MG63 (cell line): ENCODE data around the gene VANGL1. TPM values are rescaled to one million over a fixed set of nuclear protein-coding genes. Genes with fewer than 3 reads are reported as not detected.
A peak's percentile ranks its signal among the peaks of the same experiment; 100 is the strongest.

Experiments used
- DNase-seq: peaks from one replicate; pipeline ENCODE4 v3.0.0-alpha.2; 2020
- H3K27me3 ChIP-seq: fragments of 250-450 bp; sonication (Bioruptor Pico); 2 replicates; pipeline ENCODE4 v1.5.1; 2020; ENCODE audit warnings: mild to moderate bottlenecking, moderate library complexity
- H3K36me3 ChIP-seq: fragments of 250-450 bp; sonication (Bioruptor Pico); 2 replicates; pipeline ENCODE4 v1.5.1; 2020; ENCODE audit warnings: mild to moderate bottlenecking, moderate library complexity
- H3K4me3 ChIP-seq: fragments of 250-450 bp; sonication (Bioruptor Pico); 2 replicates; pipeline ENCODE4 v1.5.1; 2020; ENCODE audit warnings: mild to moderate bottlenecking, moderate library complexity
- H3K9me3 ChIP-seq: fragments of 250-450 bp; sonication (Bioruptor Pico); 2 replicates; pipeline ENCODE4 v1.5.1; 2020; ENCODE audit warnings: mild to moderate bottlenecking, moderate library complexity
- total RNA-seq: library from RNA; depleted of rRNA; stranded (reverse); fragments of >200 nt; shearing (Covaris generic); gene quantifications from 2 replicates; pipeline ENCODE4 v1.2.3, GENCODE V29; 2014; ENCODE audit warnings: low replicate concordance

Gene VANGL1
- total RNA-seq, 1 experiment from 2014 or later, result 4.9 TPM

DNA sequence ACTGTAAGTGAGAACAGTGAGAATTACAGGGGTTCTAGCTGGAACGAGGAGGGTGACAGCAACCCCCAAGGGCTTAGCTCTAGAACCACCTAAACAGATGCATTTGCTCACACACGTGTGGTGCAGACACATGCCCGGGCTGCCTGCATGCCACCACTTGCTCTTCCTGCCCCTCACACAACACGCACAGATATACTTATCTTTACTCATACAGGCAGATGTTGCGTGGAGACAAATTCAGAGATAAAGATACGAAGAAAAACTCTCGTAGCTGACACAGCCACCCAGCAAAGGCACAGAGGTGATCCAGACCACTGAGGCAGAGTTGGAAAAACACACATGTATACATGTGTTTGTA is 13.5 kb downstream of the VANGL1 start:
- Histone ChIP-seq H3K4me3 (no peak overlapping the region), H3K9me3 (no peaks in the 10 kb centered on the region; the same call in 1 of the 2 replicates), H3K36me3 (peaks cover 63% of the 10 kb centered on the region), H3K27me3 (no peaks in the 10 kb centered on the region)
- no peak for DNase-seq

DNA sequence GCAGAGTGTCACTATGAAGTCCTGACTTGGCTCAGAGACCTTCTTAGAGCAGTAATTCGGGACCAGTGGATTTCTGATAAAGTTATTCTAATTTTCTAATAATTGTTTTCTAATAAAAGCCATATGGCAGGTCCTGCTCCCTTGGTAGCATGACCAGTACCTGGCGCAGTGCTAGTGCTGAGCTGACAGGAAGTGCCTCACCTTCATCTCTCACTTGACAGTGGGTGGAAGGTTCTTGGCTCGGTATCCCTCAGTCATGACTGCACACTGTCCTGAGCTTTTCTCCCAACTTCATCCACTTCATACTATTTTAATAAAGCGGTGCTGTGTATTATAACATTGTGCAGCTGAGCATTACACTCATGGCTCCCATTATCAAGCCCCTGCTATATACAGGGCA is 14.1 kb downstream of the VANGL1 start:
- no peak for DNase-seq
- H3K36me3 ChIP-seq, result peaks cover 66% of the 10 kb centered on the region
- no peaks in the 10 kb centered on the region; the same call in 1 of the 2 replicates for H3K9me3 ChIP-seq
- H3K27me3 ChIP-seq, result no peaks in the 10 kb centered on the region
- no peak overlapping the region for H3K4me3 ChIP-seq

DNA sequence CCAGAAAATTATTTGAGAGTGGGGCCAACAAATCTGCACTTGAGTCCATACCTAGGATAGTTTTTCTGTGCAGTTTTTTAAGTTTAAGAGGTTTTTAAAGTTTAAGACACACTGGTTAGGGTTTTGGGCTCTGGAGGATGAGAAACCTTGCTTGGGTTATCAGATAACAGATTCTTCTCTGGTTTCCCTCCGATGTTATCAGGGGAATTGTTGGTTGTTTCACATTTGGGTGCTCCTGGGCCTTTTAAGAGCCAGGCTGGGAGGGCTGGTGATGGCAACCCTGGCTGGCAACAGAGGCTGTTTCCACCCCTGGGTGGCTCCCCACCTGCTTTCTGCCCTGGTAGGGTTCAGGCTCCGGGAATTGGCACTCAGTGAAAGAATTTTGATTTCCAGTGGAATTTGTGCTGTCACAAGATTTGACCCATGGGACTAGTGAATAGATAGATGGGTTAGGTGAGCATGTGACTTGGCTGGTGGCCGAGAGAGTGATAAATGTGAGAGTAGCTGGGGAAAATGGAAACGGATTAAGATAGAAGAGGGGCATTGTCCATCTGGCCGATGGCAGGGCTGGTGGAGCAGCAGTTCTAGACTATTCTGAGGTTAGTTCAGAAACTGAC is 14.8 kb downstream of the VANGL1 start:
- Histone ChIP-seq H3K36me3 (peaks cover 64% of the 10 kb centered on the region), H3K27me3 (no peaks in the 10 kb centered on the region), H3K9me3 (no peaks in the 10 kb centered on the region; the same call in 1 of the 2 replicates), H3K4me3 (no peak overlapping the region)
- DNase-seq, result no peak

DNA sequence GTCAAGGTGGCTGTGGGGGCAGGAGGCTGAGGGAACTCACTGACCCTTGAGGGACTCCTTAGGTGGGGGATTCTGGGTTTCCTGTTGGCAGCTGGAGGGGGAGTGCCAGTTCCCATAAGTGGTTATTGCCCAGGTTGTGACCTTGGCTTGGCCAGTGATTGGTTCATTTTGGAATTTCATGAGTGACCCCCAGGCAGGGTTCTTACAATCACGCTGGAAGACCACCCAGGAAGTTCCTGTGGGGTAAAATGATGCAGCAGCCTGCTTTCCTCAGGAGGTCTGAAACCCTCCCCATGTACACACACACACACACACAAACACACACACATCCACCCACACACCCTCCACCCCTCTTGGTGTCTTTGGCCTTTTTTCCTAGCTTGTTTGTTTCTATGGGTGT is 16.9 kb downstream of the VANGL1 start:
- peaks cover 57% of the 10 kb centered on the region for H3K36me3 ChIP-seq
- H3K9me3 ChIP-seq, result no peaks in the 10 kb centered on the region; the same call in 1 of the 2 replicates
- no peak overlapping the region for H3K4me3 ChIP-seq
- DNase-seq, result no peak
- H3K27me3 ChIP-seq, result no peaks in the 10 kb centered on the region

DNA sequence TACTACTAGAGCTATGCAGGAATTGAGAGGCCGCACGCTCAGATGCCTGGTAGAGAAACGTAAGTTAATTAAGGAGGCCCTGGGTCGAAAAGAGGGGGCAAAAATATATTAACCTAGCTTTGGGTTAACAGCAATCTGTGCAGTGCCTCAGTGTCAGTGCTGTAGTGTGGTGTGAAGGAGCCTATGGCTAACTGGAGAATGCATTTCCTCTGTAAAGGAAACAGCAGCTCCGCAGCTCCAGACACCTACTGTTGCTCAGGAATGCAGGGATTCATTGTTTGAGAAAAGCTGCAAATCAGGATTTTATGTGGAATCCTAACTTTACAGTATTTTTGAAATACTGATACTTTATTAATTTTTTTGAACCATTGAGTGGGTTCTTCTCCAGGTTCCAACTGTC is 18.4 kb downstream of the VANGL1 start:
- Histone ChIP-seq H3K4me3 (no peak overlapping the region), H3K9me3 (no peaks in the 10 kb centered on the region; the same call in 1 of the 2 replicates), H3K27me3 (no peaks in the 10 kb centered on the region), H3K36me3 (peaks cover 60% of the 10 kb centered on the region)
- DNase-seq, result no peak

DNA sequence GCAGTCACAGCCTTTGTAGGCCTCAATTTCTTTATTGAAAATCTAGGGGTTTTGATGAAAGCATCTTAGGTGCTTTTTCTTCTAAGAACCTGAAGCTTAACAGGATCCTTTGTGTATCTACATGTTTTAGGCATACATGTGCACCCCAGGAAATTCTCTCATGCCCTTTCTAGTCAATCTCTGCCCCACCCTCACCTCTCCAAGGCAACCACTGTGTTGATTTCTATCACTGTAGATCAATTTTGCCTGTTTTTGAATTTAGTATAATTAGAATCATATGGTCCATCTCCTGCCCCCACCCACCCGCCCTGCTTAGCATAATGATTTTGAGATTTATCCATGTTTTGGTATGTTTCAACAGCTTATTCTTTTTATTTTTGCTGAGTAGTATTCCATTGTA is 19.4 kb downstream of the VANGL1 start:
- Histone ChIP-seq H3K36me3 (peaks cover 62% of the 10 kb centered on the region), H3K9me3 (no peaks in the 10 kb centered on the region; the same call in 1 of the 2 replicates), H3K27me3 (no peaks in the 10 kb centered on the region), H3K4me3 (no peak overlapping the region)
- no peak for DNase-seq

DNA sequence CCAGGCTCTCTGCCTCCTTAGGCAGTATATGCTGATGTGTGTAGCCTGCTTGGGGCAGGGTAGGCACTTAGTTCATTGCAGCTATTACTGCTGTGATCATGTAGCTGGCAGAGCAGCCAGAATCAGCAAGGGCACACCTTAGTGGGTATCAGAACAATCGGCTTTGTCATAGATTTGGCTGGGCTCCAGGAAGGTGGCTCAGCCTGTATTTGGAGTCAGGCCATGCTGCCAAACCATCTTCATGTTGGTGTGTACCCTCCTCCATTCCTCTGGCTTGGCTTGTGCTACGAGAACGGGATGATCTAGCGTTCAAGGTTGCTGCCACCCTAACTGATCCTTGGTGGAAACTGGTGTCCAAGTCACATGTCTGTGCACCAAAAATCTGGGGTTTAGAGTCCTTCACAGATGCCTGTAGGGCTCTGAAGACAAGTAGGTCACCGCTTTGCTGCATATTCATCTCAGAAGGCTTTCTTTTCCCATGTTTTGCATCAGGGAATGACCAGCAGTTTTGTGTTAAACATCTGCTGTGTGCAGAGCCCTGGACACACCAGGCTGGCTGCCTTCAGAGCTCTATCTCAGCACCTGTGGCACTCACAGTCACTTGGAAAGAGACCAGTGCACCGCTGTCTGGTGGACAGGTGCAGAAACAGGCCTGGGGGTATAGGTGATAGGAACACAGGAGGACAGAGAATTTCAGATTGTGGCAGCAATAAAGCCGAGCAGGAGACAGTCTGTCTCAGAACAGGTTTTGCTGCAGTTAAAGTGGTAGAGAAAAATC is 23.7 kb downstream of the VANGL1 start:
- H3K27me3 ChIP-seq, result no peaks in the 10 kb centered on the region
- H3K4me3 ChIP-seq, result no peak overlapping the region
- peaks cover 13% of the 10 kb centered on the region for H3K9me3 ChIP-seq
- peaks cover 81% of the 10 kb centered on the region for H3K36me3 ChIP-seq
- no peak for DNase-seq

DNA sequence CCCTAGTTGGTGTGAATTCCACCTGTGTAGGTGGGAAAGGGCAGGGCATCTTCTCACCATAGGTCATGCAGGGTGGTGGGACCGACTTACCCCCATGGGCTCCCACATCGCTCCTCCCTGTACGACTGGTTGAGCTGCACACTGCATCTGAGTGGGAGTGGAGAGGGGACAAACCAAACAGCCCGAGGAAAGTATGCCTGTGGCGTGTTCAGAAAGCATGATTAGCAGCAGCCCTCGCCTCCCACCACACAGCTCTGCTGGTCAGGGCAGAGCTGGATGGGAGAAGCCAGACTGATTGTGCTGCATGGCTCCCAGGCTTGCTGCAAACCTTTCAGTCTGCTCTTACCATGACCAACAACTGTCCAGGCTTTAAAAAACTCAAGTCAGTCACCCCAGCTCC is 24.4 kb downstream of the VANGL1 start:
- H3K27me3 ChIP-seq, result no peaks in the 10 kb centered on the region
- peaks cover 80% of the 10 kb centered on the region for H3K36me3 ChIP-seq
- DNase-seq, result no peak
- no peak overlapping the region for H3K4me3 ChIP-seq
- H3K9me3 ChIP-seq, result peaks cover 13% of the 10 kb centered on the region

DNA sequence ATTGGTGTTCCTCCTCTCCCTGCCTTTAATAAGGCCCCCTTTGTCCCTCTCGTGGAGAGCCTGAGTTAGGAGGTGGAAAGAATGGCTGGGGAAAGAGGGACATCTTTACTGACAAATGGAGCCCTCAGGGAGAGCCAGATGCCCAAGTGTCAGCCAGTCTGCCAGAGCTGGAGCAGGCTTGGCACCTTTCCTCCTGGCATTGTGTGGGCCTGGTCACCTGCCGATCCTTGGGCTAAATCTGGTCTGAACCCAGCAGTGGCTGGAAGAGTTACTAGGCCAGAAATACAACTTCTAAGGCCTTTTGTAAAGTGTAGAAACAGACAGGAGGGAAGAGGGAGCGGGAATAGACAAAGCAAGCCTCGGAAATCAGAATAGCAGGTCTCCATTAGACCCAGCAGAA is 24.9 kb downstream of the VANGL1 start:
- Histone ChIP-seq H3K9me3 (peaks cover 13% of the 10 kb centered on the region), H3K27me3 (no peaks in the 10 kb centered on the region), H3K4me3 (no peak overlapping the region), H3K36me3 (peaks cover 85% of the 10 kb centered on the region)
- DNase-seq, result no peak

DNA sequence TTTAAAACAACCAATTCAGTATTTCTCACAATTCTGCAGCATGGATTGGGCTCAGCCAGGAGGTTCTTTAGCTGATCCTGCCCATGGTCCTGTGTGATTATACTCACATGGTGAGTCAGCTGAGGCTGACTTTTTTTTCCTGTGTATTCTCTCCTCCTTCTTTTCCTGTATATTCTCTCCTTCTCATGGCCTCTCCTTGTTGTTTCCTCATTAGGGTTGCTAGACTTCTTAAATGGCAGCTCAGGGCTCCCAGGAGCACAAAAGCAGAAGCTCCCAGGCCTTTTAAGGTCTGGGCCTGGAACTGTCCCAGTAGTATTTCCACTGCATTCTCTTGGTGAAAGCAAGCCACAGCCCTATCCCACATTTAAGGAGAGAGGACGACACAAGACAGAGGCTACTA is 26.8 kb downstream of the VANGL1 start:
- Histone ChIP-seq H3K4me3 (no peak overlapping the region), H3K9me3 (peaks cover 13% of the 10 kb centered on the region), H3K27me3 (no peaks in the 10 kb centered on the region), H3K36me3 (peaks cover 76% of the 10 kb centered on the region)
- DNase-seq, result no peak

DNA sequence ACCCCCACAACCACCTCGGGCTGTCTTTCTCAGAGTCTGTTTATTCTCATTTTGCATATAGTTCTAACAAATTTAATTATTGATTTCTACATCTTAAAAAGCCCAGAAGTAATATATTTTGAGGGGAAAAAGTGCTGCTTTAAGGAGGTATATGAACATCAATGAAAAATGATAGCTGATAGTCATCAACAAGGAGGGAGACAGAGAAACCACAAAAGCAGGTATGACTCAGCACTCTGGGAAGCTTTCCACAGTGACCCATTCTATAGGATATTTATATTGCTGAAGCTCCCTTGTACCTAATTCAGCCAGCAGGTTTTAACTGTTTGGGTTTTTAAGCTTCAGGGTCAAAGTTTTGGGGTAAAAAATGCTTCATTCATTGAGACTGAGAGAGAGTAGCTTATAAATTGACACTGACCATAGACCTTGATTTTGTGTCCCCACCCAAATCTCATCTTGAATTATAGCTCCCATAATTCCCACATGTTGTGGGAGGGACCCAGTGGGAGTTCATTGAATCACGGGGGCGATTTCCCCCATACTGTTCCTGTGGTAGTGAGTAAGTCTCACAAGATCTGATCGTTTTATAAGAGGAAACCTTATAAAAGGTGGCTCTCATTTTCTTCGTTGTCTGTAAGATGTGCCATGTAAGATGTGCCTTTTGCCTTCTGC is 27.4 kb downstream of the VANGL1 start:
- peak; percentile 80 for DNase-seq
- Histone ChIP-seq H3K27me3 (no peaks in the 10 kb centered on the region), H3K9me3 (peaks cover 13% of the 10 kb centered on the region), H3K4me3 (no peak overlapping the region), H3K36me3 (peaks cover 70% of the 10 kb centered on the region)

DNA sequence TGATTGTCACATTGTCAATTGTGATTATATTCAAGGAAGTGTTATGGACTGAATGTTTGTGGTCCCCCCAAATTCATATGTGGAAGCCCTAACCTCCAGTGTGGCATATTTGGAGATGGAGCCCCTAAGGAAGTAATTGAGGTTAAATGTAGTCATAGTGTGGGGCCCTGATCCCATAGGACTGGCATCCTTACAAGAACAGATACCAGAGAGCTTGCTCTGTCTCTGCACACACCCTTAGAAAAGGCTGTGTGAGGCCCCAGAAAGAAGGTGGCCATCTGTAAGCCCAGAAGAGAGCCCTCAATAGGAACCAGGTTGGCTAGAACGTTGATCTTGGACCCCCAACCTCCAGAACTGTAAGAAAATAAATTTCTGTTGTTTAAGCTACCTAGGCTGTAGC is 28.1 kb downstream of the VANGL1 start:
- peaks cover 63% of the 10 kb centered on the region for H3K36me3 ChIP-seq
- H3K9me3 ChIP-seq, result peaks cover 13% of the 10 kb centered on the region
- H3K4me3 ChIP-seq, result no peak overlapping the region
- H3K27me3 ChIP-seq, result no peaks in the 10 kb centered on the region
- no peak for DNase-seq

DNA sequence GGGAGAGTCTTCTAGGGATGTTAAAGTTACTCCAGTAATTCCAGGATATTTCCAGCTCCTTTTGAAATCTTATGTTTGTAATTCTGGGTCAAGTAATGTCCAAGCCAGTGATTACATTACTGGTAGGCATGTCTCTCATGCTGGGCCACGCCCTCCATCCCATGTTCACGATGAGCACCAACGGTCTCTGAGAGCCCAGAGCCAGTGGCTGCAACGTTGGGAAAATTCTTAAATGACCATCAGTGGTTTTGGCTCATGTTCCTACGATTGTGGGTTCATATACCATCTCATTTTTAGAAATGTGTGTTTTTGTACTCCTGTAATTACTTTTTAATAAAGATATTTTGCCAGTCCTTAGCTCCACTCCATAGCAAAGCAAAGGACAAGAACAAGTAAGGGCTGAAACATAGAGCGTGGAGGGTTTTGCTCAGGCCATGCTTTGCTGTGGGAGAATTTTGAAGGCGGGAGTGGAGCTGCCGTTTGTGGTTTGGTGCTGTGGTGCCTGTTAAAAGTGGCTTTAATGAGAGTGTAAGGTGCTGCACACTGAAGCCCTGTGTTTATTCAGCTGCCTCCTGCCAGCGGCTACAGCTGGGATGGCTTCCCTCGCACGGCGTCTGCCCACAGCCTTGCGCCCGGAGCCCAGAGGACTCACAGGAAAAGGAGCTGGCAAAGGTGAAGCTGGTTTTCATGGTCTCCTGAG is 28.9 kb downstream of the VANGL1 start:
- H3K4me3 ChIP-seq, result no peak overlapping the region
- DNase-seq, result no peak

DNA sequence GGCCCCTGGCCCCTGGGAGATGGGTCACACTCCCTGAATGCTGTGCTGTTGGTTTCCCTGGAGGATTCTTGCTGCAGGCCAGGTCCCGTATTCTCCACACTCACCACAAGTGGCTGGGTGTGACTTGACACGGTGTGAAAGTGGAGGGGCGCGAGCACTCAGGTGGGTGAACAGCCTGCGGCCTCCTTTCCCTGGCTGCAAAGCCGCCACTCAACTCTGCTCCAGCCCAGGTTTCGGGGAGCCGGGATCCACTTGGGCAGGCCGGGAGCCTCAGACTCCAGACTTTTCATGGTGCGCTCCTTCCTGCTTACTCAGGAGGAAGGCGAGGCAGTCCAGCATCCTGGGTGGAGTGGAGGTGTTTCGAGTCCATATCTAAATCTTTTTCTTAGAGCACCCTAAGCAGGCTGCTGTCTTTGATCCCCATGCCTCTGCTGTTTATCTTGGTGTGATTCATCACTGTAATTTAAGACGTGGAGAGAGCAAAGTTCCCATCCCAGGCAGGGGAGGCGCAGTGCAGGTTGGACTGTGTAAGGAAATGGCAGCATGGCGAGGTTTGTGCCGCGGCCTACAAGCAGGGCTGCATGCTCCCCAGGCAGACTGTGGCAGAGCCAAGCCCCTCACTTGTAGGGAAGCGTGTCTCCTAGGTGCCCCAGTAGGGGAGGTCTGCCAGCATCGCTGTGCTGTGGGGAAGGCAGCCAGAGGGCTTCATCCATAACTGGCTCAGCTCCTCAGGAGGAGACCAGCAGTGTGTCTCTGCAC is 29.6 kb downstream of the VANGL1 start:
- H3K4me3 ChIP-seq, result no peak overlapping the region
- no peaks in the 10 kb centered on the region for H3K27me3 ChIP-seq
- H3K36me3 ChIP-seq, result peaks cover 49% of the 10 kb centered on the region
- H3K9me3 ChIP-seq, result peaks cover 13% of the 10 kb centered on the region
- DNase-seq, result no peak

More for the DNA sequence above, 28.9 kb downstream of the VANGL1 start:
- peaks cover 13% of the 10 kb centered on the region for H3K9me3 ChIP-seq
- H3K36me3 ChIP-seq, result peaks cover 55% of the 10 kb centered on the region
- no peaks in the 10 kb centered on the region for H3K27me3 ChIP-seq

DNA sequence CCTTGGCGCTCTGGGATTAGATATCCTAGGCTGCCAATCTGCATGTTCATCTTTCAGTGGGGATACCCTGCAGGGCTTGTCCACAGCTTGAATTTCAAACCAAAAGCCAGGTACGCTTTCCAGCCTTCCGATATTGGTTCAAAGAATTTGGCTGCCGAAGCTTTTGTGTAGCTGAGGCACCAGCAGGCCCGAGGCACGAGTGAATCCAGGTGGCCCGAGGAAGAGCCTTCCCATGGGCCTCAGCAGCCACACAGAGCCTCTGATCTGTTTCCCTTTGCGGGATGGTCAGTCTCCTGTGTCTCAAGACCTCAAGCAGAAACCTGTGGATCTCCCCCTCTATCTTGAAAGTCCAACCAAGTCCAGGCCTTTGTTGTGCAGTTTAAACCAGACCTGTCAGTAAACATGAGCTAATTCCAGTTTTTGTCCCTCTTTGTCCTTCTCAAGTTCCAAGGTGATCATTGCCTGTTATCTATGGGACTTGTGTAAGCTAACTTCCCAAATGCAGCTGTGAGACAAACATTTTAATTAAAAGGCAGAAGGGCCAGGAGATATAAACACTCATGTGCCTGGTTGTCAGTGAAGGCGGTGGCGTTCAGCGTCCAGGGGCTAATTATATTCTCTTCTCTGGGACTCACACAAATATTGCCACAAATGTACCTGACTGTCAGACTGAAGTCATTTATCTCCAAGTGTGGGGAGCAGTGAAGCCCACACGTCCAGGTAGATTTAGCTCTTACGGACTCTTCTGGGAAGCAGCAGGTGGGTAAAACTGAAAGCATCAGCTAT is 30.6 kb downstream of the VANGL1 start:
- peaks cover 38% of the 10 kb centered on the region for H3K36me3 ChIP-seq
- H3K27me3 ChIP-seq, result no peaks in the 10 kb centered on the region
- no peak overlapping the region for H3K4me3 ChIP-seq
- H3K9me3 ChIP-seq, result peaks cover 13% of the 10 kb centered on the region
- no peak for DNase-seq
